OCI-LY7 (cell line): ENCODE results near the gene SPECC1L.

Experiments
- CTCF ChIP-seq: fragments of 200-600 bp; sonication (generic); conservative IDR thresholded peaks from 2 replicates; pipeline ENCODE4 v1.5.1; 2014; ENCODE audit warnings: mild to moderate bottlenecking, antibody characterized with exemption, low read length, moderate library complexity, mixed read lengths
- EZH2phosphoT487 ChIP-seq: fragments of 200-600 bp; sonication (generic); IDR thresholded peaks from 2 replicates; pipeline ENCODE4 v1.6.1; 2018; ENCODE audit warnings: low read depth, borderline replicate concordance, mild to moderate bottlenecking, mixed run types, antibody characterized with exemption, low read length, moderate library complexity, mixed read lengths

GRCh38 chr22:24437741-24438328 lies 167.2 kb downstream of the SPECC1L start:
- TF ChIP-seq CTCF = peak; percentile 81
- no peak for TF ChIP-seq EZH2phosphoT487
